ENCODE measurements around the gene RALGAPA2.

GRCh38 chr20:20755231-20755630 is 42.8 kb upstream of the RALGAPA2 start:
- no peak for TF ChIP-seq CTCF (IDR thresholded peaks at IDR 0.05)
- no peak for TF ChIP-seq POLR2A (IDR thresholded peaks at IDR 0.05)

All from thyroid gland (tissue), 4 donors.